Measurements from ENCODE around the gene DUOXA2.
A peak's percentile ranks its signal among the peaks of the same experiment; 100 is the strongest.

Gene DUOXA2

GRCh38 chr15:45140557-45141250 is 26.6 kb downstream of the DUOXA2 start:
- H3K4me3 ChIP-seq (ENCODE audit: low read length): no peak overlapping the region
- DNase-seq (ENCODE audit: low read depth): no peak
- TF ChIP-seq CTCF (conservative IDR thresholded peaks at IDR 0.05; ENCODE audit: low read length): no peak

- no peak for DNase-seq (ENCODE audit: low read depth)
- H3K4me3 ChIP-seq (ENCODE audit: low read length): no peak overlapping the region
- TF ChIP-seq CTCF (conservative IDR thresholded peaks at IDR 0.05; ENCODE audit: low read length): no peak
Observed at GRCh38 chr15:45141386-45141785, 27.3 kb downstream of the DUOXA2 start.

GRCh38 chr15:45143056-45143455 is 28.9 kb downstream of the DUOXA2 start:
- no peak for DNase-seq (ENCODE audit: low read depth)
- TF ChIP-seq CTCF (conservative IDR thresholded peaks at IDR 0.05; ENCODE audit: low read length): no peak
- no peak overlapping the region for H3K4me3 ChIP-seq (ENCODE audit: low read length)

- no peak overlapping the region for H3K4me3 ChIP-seq (ENCODE audit: low read length)
- no peak for DNase-seq (ENCODE audit: low read depth)
- TF ChIP-seq CTCF (conservative IDR thresholded peaks at IDR 0.05; ENCODE audit: low read length): no peak
Observed at GRCh38 chr15:45143946-45144345, 29.8 kb downstream of the DUOXA2 start.

GRCh38 chr15:45144775-45145174 is 30.6 kb downstream of the DUOXA2 start:
- no peak overlapping the region for H3K4me3 ChIP-seq (ENCODE audit: low read length)
- TF ChIP-seq CTCF (conservative IDR thresholded peaks at IDR 0.05; ENCODE audit: low read length): no peak
- DNase-seq (ENCODE audit: low read depth): no peak

- TF ChIP-seq CTCF (conservative IDR thresholded peaks at IDR 0.05; ENCODE audit: low read length): no peak
- peak; percentile 9 for DNase-seq (ENCODE audit: low read depth)
- H3K4me3 ChIP-seq (ENCODE audit: low read length): no peak overlapping the region
Observed at GRCh38 chr15:45146405-45146804, 32.3 kb downstream of the DUOXA2 start.

- DNase-seq (ENCODE audit: low read depth): no peak
- TF ChIP-seq CTCF (conservative IDR thresholded peaks at IDR 0.05; ENCODE audit: low read length): no peak
- no peak overlapping the region for H3K4me3 ChIP-seq (ENCODE audit: low read length)
Observed at GRCh38 chr15:45147606-45148005, 33.5 kb downstream of the DUOXA2 start.

Data from AG10803 (cell line).